ENCODE data around the gene IGFBP2.
A peak's percentile ranks its signal among the peaks of the same experiment; 100 is the strongest.

The IGFBP2 gene

DNA sequence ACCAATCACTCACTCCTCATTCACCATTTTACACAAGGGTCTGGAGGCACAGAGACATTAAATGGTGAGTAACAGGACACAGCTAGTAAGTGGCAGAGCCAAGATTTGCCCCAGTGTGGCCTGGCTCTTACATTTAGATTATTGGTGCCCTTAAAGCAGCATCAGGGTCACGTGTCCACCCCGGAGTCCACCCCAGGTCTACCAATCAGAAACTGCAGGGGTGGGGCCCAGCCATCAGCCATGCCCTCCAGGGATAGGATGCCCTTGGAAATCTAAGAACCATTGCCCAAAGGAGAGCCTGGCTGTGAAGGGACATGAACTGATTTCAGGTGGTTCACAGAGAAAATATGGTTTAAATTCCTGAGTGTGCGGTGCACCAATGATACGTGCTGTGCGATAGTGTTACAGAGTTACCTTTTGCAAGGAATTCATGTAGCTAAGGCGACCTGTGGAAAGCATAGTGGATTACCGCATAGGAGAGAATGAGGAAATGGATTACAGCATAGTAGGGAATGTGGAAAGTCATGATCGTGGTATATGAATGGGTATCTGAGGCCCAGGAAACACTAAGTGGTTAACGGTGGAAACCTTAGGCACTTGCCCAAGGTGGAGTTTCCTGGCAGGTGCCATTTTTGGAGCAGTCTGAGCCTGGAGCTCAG, 44.3 kb downstream of the IGFBP2 start:
- DNase-seq = no peak
- intact Hi-C loops (cut with DNase I) = no loop called here

DNA sequence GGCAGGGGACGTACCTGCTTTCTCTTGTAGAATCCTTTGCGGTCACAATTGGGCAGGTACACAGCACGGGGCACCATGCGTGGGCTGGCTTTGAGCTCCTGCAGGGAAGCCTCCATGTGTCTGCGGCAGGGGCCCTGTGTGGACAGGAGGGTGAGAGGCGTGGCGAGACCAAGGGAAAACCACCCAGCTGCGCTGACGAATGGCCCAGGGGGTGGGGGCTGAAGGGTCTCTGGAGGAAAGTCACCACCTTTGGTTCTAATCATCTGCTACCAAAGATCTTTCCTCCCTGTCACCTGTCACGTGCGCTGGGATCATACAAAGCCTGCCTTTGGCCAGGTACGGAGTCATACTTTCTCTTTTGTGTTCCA, 44.9 kb downstream of the IGFBP2 start:
- intact Hi-C loops (cut with DNase I) = no loop called here
- DNase-seq = no peak

DNA sequence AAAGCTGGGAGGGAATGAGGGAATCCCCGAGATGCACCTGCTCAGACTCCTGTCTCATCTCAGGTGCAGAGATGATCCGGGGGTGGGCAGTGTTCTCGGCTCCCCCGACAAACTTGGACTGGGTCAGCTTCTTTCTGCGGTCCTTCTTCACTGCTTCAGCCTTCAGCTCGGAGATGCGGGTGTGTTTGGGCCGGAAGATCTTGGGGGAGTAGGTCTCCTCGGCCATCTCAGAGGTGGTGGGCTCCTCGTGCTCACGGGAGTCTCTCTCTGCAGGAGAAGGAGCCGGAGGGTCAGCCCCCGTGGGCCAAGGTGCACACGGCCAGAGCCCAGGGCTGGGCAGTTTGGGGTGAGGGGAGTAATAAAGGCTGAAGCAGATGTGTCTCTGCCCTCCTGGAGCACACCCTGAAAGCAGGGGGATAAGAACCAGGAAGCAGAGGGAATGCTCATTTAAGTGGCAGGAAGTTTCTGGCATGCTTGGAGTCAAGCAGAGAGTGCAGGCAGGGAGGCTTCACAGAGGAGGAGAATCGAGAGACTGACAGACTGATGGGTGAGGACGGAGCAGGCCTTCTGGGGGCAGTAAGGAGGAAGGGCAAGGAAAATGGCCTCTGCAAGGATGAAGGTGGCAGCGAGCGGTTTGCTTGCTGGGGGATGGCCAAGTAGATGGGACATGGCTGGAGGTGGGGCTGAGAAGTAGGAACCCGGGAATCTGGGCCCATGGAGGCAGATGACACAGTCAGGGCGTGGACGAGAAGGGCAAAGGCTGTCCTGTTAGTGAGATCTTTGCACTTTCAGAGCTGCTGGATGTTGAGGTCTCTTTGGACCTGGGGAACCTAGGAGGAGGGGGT, 45.8 kb downstream of the IGFBP2 start:
- intact Hi-C loops (cut with DNase I) = no loop called here
- DNase-seq = no peak

DNA sequence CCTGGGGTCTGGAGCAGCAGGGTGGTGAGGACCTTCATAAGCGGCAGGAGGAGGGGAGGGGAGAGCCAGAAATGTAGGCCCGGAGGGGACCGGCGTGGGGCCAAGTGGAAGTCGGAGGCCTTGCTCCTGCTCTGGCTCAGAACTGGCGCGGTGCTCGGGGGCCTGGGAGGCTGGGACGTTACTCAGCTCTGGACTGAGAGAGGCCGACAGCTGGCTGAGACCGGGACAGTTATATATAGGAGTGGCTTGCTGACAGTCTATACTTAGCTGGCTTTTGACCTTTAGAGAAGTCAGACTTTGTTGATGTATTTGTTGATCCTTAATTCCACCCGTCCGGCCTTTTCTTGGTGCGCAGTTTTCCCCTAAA, 46.4 kb downstream of the IGFBP2 start:
- DNase-seq = no peak
- intact Hi-C loops (cut with DNase I) = loop anchor here (5.0 kb wide), 1 partner anchor 833 kb away; no protein-coding TSS in a partner anchor

DNA sequence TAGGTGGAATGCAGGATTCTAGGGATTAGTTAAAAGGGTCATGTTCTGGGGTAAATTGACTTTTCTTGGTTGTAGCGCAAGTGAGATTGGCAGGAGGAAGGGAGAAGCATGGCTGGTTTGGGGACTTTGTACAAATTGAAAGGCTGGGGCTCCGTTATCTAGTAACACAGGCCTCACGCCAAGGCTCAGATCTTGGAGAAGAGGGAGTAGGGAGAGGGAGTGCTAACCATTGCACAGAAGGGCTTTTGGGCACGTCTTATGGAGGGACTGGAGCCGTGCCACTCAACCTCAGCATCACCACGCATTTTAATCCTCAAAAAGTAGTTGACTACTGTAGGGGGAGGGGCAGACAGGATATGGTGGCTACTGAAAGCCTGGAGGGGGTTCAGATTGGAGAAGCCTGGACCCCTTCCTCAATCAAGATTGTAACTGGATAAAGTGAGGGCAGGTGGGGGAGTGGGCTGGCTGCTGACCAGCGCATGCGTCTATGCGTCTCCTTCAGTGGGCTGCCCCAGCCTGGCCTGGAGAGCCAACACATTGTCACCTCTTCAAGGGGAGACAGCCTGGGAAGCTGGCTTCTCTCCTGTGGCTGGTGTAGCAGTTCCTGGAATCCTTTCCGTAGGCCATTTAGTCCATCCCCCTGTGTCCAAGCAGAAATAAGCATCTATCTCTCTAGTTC, 47.9 kb downstream of the IGFBP2 start:
- intact Hi-C loops (cut with DNase I) = loop anchor here (5.0 kb wide), 1 partner anchor 831 kb away; no protein-coding TSS in a partner anchor
- no peak for DNase-seq

DNA sequence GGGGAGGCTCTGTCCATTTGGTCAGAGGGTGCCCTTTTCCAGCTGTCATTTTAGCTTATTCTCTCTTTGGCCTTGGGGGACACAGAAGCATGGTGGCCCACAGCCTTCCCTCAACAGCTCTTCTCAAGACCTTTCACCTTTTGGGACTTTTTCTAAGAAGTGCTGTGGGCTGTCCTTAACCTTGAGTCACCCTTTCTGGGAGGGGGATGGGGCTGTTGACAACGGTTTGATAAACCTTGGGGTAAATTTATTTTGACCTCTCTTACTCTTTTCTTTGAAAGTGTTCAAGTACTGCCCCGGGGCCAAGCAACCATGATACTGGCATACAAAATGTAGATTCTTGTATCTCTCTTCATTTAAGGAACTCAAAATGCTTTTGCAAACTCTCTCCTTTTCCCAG, 48.5 kb downstream of the IGFBP2 start:
- intact Hi-C loops (cut with DNase I) = loop anchor here (5.0 kb wide), 1 partner anchor 831 kb away; no protein-coding TSS in a partner anchor
- DNase-seq = no peak

DNA sequence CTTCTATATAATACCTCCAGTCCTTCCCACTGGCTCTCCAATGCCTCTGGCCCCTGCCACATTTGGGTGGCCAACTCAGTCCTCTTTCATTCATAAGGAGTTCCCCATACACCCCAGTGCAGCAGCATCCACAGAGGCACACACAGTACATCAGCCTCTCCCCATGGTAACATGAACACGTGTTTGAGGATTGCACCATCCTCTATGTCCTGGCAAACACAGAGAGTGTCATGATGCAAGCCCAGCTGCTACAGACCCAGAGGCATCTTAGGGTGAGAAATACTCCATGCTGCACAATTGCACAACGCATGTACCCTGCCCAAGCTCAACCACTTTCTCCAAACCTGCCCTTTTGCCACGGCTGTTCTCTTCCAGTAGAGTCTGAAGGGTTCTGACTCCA, 50.6 kb downstream of the IGFBP2 start:
- intact Hi-C loops (cut with DNase I) = loop anchor here (5.0 kb wide), 1 partner anchor 828 kb away; no protein-coding TSS in a partner anchor
- DNase-seq = no peak

DNA sequence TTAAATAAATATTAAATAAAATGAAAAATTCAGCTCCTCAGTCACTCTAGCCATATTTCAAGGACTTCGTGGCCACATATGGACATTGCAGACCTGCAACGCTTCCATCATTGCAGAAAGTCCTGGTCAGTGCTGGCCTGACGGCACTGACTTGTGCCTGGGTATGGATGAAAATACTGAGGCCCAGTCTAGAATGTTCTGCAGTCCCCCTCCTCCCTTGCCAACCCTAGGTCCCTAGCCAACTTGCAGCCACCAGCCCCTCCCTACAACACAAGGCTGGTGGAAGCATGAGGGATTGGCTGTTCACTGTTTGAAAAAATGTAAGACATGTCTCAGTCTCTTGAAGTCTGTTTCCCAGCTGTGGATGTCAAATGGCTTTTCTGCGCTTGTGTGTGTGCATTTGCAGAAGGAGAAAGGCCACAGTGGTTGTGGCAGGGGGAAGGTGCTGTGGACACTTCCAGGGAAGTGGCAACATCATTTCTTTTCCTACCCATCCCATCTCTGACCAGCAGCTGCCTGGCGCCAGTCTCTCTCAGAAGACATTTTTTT, 52.2 kb downstream of the IGFBP2 start:
- intact Hi-C loops (cut with DNase I) = no loop called here
- no peak for DNase-seq

GRCh38 chr2:216687111-216687510, 53.9 kb downstream of the IGFBP2 start:
- DNase-seq = no peak
- intact Hi-C loops (cut with DNase I) = no loop called here

DNA sequence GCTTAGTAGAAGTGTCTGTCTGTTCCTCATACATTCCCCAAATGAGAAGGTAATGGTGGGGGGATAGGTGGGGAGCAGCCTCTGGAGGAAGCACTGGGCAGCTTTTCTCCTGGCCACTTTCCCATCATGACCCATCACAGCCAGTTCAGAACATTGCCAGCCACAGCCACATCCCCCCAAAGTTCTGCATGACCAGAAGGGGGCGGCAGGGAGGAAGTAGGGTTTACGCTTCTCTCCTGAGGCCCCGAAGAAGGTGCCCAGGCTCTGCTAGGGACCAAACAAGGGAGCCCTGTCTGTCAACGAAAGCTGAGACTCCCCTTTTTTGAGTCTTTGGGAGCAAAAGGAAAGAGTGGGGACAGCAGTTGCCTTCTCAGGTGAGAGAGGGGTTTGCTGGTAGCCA, 54.4 kb downstream of the IGFBP2 start:
- DNase-seq = no peak
- intact Hi-C loops (cut with DNase I) = no loop called here

GRCh38 chr2:216688731-216689340, 55.6 kb downstream of the IGFBP2 start:
- intact Hi-C loops (cut with DNase I) = no loop called here
- DNase-seq = peak in 1 of 42 donors; percentile 16

- intact Hi-C loops (cut with DNase I) = no loop called here
- no peak for DNase-seq
Observed at GRCh38 chr2:216689397-216689796, 56.2 kb downstream of the IGFBP2 start.

GRCh38 chr2:216690456-216690852, 57.2 kb downstream of the IGFBP2 start:
- intact Hi-C loops (cut with DNase I) = loop anchor here (10.0 kb wide), 2 partner anchors 1024 to 1064 kb away; no protein-coding TSS in a partner anchor
- no peak for DNase-seq

- intact Hi-C loops (cut with DNase I) = loop anchor here (10.0 kb wide), 2 partner anchors 1024 to 1064 kb away; no protein-coding TSS in a partner anchor
- peak; percentile 60 to 96 (median 84) for DNase-seq
Observed at GRCh38 chr2:216690853-216691741, 57.9 kb downstream of the IGFBP2 start.

DNA sequence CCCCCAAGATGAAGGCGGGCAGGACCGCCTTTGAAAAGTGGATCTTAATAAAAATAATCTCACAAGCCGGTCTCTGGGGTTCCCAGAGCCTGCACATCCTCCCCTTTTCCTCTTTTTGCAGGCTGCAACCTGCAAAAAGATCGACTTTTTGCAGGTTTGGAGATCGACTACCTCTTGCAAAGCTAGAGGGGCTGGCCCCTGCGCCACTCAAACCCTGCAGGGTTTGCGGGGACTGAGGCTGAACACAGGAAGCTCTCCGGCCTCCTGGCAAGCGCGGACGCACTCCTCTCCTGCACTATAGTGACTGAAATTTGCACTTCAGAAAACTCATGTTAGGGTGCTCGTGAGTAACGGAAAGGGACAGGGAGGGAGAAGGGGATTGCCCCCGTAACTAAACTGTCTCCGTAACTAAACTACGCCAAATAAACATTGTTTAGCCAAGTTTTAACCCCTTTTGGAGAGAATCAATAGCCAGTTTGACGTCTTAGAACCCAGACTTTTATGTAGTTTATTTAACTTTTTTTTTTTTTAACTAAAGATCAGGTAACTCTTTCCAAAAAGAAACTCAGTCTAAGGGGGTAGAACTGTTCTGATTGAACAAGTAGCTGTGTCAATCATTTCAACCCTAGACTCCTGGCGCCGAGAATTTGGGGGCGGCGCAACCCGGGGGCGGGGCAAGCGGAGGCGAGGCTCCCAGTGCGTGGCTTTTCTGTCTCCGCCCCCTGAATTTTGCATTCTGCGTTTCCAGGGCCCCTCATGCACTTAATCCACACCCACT, 59.6 kb downstream of the IGFBP2 start:
- DNase-seq = peak; percentile 58 to 89 (median 80)

GRCh38 chr2:216693414-216694080, 60.3 kb downstream of the IGFBP2 start:
- DNase-seq = peak in 1 of 42 donors; percentile 32
- intact Hi-C loops (cut with DNase I) = loop anchor here (10.0 kb wide), 2 partner anchors 1021 to 1061 kb away; no protein-coding TSS in a partner anchor

More for the DNA sequence above, 59.6 kb downstream of the IGFBP2 start:
- intact Hi-C loops (cut with DNase I) = loop anchor here (10.0 kb wide), 2 partner anchors 1022 to 1062 kb away; no protein-coding TSS in a partner anchor

Measured in head of caudate nucleus (tissue), 42 donors.